SU-DHL-6 (cell line): Measurements from ENCODE around the gene MGAT5.

ENCODE experiments used
- CTCF ChIP-seq: fragments of 200-600 bp; sonication (generic); IDR thresholded peaks from one replicate; pipeline ENCODE4 v1.5.1; 2017; ENCODE audit warnings: antibody characterized with exemption, mild to moderate bottlenecking, low read length, moderate library complexity; ENCODE audit not compliant: insufficient read depth, poor library complexity, severe bottlenecking
- EZH2phosphoT487 ChIP-seq: fragments of 200-600 bp; sonication (generic), shearing (Covaris generic); conservative IDR thresholded peaks from 2 replicates; pipeline ENCODE4 v1.6.1; 2018; ENCODE audit warnings: mild to moderate bottlenecking, antibody characterized with exemption, low read length, moderate library complexity, mixed read lengths

GRCh38 chr2:134438371-134438770 is 184.5 kb downstream of the MGAT5 start:
- TF ChIP-seq CTCF (no peak), EZH2phosphoT487 (no peak)
